Measurements from ENCODE around the gene UCP3. TPM values are rescaled to one million over a fixed set of nuclear protein-coding genes. Genes with fewer than 3 reads are reported as not detected.

Gene UCP3
- total and polyA plus RNA-seq, 4 donors, result 0.07 to 1.3 (median 0.34) TPM

- Histone ChIP-seq H3K27me3 (ENCODE audit: control insufficient read depth in 4 of 4, insufficient read depth in 4 of 4, low read length in 3 of 4) (no peaks in the 10 kb centered on the region), H3K27ac (ENCODE audit: low read depth in 1 of 2, low read length in 2 of 2) (peak overlapping the region in 1 of 2 donors; percentile 24), H3K4me3 (ENCODE audit: low read depth in 1 of 3, low read length in 3 of 3) (peak overlapping the region in 2 of 3 donors; percentile 32 to 35), H3K36me3 (ENCODE audit: control insufficient read depth in 4 of 4, insufficient read depth in 3 of 4, low read depth in 1 of 4, low read length in 3 of 4) (peaks cover 0 to 4% (median 0%) of the 10 kb centered on the region in 4 donors), H3K4me1 (ENCODE audit: control insufficient read depth in 4 of 4, insufficient read depth in 4 of 4, low read length in 3 of 4) (peaks cover 3 to 8% (median 5%) of the 10 kb centered on the region in 4 donors), H3K9me3 (ENCODE audit: control insufficient read depth in 4 of 4, low read length in 3 of 4) (no peaks in the 10 kb centered on the region), H3K9ac (ENCODE audit: low read depth in 1 of 2, low read length in 2 of 2) (peak overlapping the region in 1 of 2 donors; percentile 40)
- WGBS, result 85% methylated on average over 13 of the region's 13 CpGs
- DNase-seq (ENCODE audit: low spot score), result no peak
- TF ChIP-seq RAD21 (IDR thresholded peaks at IDR 0.05), result no peak
- no peak for TF ChIP-seq NR2F2 (IDR thresholded peaks at IDR 0.05)
- no peak for TF ChIP-seq JUND (IDR thresholded peaks at IDR 0.05)
- TF ChIP-seq GABPA (IDR thresholded peaks at IDR 0.05 in 1 of 2, conservative IDR thresholded peaks at IDR 0.05 in 1 of 2), result no peak
- no peak for TF ChIP-seq HNF4A (conservative IDR thresholded peaks at IDR 0.05)
- TF ChIP-seq FOXA1 (IDR thresholded peaks at IDR 0.05), result no peak
- no peak for TF ChIP-seq CTCF (IDR thresholded peaks at IDR 0.05; ENCODE audit: low read depth, low read length, missing input control)
- TF ChIP-seq HNF4G (IDR thresholded peaks at IDR 0.05), result no peak
- no peak for TF ChIP-seq ATF3 (IDR thresholded peaks at IDR 0.05)
- no peak for TF ChIP-seq RXRA (IDR thresholded peaks at IDR 0.05)
- TF ChIP-seq FOXA2 (IDR thresholded peaks at IDR 0.05), result no peak
- no peak for TF ChIP-seq YY1 (IDR thresholded peaks at IDR 0.05)
- no peak for TF ChIP-seq REST (IDR thresholded peaks at IDR 0.05)
- no peak for TF ChIP-seq ZBTB33 (IDR thresholded peaks at IDR 0.05)
- TF ChIP-seq SP1 (IDR thresholded peaks at IDR 0.05), result no peak
Measured at GRCh38 chr11:73981051-73981805, 27.7 kb downstream of the UCP3 start.
